Cardiac muscle cell (in vitro differentiated cells and primary cell): ENCODE results near the gene KIF9. TPM values are rescaled to one million over a fixed set of nuclear protein-coding genes. Genes with fewer than 3 reads are reported as not detected.

Experiments used
- DNase-seq, 2 donors: peaks; one replicate each; pipeline versions ENCODE4 v3.0.0 to v3.0.0-alpha.2; 2010 to 2017; ENCODE audit warnings: low read depth in 1 of 2, low spot score in 1 of 2
- H3K27ac ChIP-seq: fragments of 200-600 bp; sonication (generic); 2 replicates; pipeline ENCODE4 v1.5.1; 2016
- H3K27me3 ChIP-seq: fragments of 200-600 bp; sonication (generic); 2 replicates; pipeline ENCODE4 v1.6.0; 2016; ENCODE audit warnings: control low read depth
- H3K36me3 ChIP-seq: fragments of 200-600 bp; sonication (generic); 2 replicates; pipeline ENCODE4 v1.5.1; 2016; ENCODE audit warnings: control low read depth
- H3K4me1 ChIP-seq: fragments of 200-600 bp; sonication (generic); 2 replicates; pipeline ENCODE4 v1.8.1; 2017; ENCODE audit warnings: low read depth, mild to moderate bottlenecking, mixed run types
- H3K4me3 ChIP-seq: fragments of 200-600 bp; sonication (generic); 2 replicates; pipeline ENCODE4 v1.5.1; 2016; ENCODE audit warnings: mild to moderate bottlenecking
- H3K9me3 ChIP-seq: fragments of 200-600 bp; sonication (generic); 2 replicates; pipeline ENCODE4 v1.5.1; 2017; ENCODE audit warnings: low read depth, mild to moderate bottlenecking, control low read depth
- polyA plus RNA-seq: library from polyadenylated mRNA; unstranded; fragments of >200 nt; fragmentation: Nextera tagmentation; extraction: Ambion mirVana; gene quantifications from 2 replicates; pipeline ENCODE4 v1.2.1, GENCODE V29; 2016
- total RNA-seq: library from RNA; depleted of rRNA; stranded (reverse); fragments of >200 nt; gene quantifications from 2 replicates; pipeline ENCODE4 v1.2.3, GENCODE V29; 2016
- TF ChIP-seq, protein P1 (sequence below): IDR thresholded peaks from 2 replicates; pipeline ENCODE4 v1.5.1; 2012; ENCODE audit warnings: low read depth, mild to moderate bottlenecking, low read length

Gene KIF9
- total and polyA plus RNA-seq, 2 experiments from 2014 or later: 10.8 to 13.2 TPM

DNA sequence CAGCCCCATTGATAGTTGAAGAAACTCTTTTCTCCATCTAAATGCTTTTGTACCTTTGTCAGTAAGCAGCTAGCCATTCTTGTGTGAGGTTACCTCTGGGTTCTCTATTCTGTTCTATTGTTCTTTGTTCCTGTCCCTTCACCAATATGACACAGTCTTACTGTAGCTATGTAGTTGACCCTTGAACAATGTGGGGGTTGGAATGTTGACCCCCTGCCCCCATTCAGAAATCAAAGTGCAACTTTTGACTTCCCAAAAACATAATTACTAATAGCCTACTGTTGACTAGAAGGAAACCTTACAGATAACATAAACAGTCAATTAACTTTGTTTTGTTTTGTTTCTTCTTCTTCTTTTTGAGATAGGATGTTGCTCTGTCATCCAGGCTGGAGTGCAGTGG is 18.9 kb upstream of the KIF9 start:
- Histone ChIP-seq H3K27ac (no peak overlapping the region), H3K4me3 (no peak overlapping the region), H3K36me3 (no peaks in the 10 kb centered on the region), H3K9me3 (no peaks in the 10 kb centered on the region), H3K27me3 (no peaks in the 10 kb centered on the region), H3K4me1 (no peaks in the 10 kb centered on the region)
- DNase-seq: no peak
- TF ChIP-seq, protein P1, sequence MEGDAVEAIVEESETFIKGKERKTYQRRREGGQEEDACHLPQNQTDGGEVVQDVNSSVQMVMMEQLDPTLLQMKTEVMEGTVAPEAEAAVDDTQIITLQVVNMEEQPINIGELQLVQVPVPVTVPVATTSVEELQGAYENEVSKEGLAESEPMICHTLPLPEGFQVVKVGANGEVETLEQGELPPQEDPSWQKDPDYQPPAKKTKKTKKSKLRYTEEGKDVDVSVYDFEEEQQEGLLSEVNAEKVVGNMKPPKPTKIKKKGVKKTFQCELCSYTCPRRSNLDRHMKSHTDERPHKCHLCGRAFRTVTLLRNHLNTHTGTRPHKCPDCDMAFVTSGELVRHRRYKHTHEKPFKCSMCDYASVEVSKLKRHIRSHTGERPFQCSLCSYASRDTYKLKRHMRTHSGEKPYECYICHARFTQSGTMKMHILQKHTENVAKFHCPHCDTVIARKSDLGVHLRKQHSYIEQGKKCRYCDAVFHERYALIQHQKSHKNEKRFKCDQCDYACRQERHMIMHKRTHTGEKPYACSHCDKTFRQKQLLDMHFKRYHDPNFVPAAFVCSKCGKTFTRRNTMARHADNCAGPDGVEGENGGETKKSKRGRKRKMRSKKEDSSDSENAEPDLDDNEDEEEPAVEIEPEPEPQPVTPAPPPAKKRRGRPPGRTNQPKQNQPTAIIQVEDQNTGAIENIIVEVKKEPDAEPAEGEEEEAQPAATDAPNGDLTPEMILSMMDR: no peak

GRCh38 chr3:47299381-47300318 is 17.1 kb upstream of the KIF9 start:
- TF ChIP-seq, protein P1: no peak
- Histone ChIP-seq H3K4me3 (no peak overlapping the region), H3K4me1 (no peaks in the 10 kb centered on the region)

GRCh38 chr3:47298439-47298838 is 15.8 kb upstream of the KIF9 start:
- TF ChIP-seq, protein P1: no peak
- no peak overlapping the region for H3K4me3 ChIP-seq
- H3K27ac ChIP-seq: no peak overlapping the region
- no peaks in the 10 kb centered on the region for H3K9me3 ChIP-seq
- no peaks in the 10 kb centered on the region for H3K4me1 ChIP-seq
- H3K27me3 ChIP-seq: no peaks in the 10 kb centered on the region
- no peak for DNase-seq
- no peaks in the 10 kb centered on the region for H3K36me3 ChIP-seq

More at GRCh38 chr3:47299381-47300318, 17.1 kb upstream of the KIF9 start:
- H3K9me3 ChIP-seq: no peaks in the 10 kb centered on the region
- no peaks in the 10 kb centered on the region for H3K27me3 ChIP-seq
- no peaks in the 10 kb centered on the region for H3K36me3 ChIP-seq
- no peak overlapping the region for H3K27ac ChIP-seq
- no peak for DNase-seq

DNA sequence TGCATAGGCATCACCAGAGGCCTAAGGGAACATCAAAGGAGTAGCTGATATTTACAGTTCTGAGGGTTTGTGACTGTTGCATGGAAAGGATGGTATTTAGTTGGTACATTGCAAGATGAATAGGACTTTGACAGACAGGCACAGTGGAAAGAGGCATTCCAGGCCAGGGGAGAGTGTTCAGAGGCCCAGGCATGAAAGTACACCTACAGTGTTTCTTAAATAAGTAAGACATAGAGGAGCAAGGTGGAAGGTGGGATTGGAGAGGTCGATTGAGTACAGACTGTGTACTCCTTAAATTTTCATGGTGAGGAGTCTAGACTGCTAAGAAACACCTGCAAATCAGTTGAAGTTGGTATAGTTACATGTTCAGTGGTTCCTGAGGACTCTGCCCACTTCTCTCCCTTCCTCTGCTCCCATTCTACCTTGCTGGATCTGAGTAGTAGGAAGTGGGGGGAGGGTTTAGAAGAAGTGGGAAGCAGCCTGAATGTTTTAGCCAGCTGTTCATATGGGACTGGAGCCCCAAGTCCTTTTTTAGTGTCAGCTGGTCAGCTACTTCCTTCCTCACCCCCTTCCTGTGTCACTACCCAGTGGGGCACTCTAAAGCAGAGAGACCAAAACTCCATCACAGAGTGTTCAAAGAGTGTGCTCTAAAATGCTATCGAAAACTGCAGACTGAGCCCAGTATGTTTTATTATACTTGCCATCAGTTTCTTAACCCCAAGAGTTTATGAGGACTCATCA is 14.1 kb upstream of the KIF9 start:
- H3K9me3 ChIP-seq: no peaks in the 10 kb centered on the region
- no peak overlapping the region for H3K27ac ChIP-seq
- no peak for DNase-seq

DNA sequence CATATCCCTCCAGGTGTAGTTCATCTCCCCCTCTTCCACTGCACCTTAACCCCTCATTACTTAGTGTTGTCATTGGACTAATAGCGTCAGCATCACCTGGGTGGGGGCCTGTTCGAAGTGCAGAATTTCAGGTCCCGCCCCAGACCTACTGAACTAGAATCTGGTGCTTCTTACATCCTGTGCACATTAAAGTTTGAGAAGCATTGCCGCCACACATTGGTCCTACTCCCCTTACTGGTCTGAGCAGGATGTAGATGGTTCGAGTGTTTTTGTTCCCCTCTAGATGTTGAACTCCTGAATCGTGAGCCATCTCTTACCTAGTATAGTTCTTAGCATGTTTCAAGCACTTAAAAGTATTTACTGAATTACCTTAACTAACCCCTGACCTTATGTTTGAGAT is 13.4 kb upstream of the KIF9 start:
- H3K27ac ChIP-seq: no peak overlapping the region
- no peak for DNase-seq
- no peaks in the 10 kb centered on the region for H3K27me3 ChIP-seq

More for the DNA sequence above, 14.1 kb upstream of the KIF9 start:
- H3K27me3 ChIP-seq: no peaks in the 10 kb centered on the region
- no peaks in the 10 kb centered on the region for H3K36me3 ChIP-seq
- no peaks in the 10 kb centered on the region for H3K4me1 ChIP-seq
- no peak overlapping the region for H3K4me3 ChIP-seq
- TF ChIP-seq, protein P1: no peak

More for the DNA sequence above, 13.4 kb upstream of the KIF9 start:
- Histone ChIP-seq H3K4me3 (no peak overlapping the region), H3K9me3 (no peaks in the 10 kb centered on the region), H3K4me1 (no peaks in the 10 kb centered on the region), H3K36me3 (no peaks in the 10 kb centered on the region)
- TF ChIP-seq, protein P1: no peak
